RPMI8226 (cell line): ENCODE measurements around the gene TCFL5.
A peak's percentile ranks its signal among the peaks of the same experiment; 100 is the strongest.

Experiments
- DNase-seq: peaks from one replicate; pipeline ENCODE4 v3.0.0-alpha.2; 2015

Gene TCFL5

DNA sequence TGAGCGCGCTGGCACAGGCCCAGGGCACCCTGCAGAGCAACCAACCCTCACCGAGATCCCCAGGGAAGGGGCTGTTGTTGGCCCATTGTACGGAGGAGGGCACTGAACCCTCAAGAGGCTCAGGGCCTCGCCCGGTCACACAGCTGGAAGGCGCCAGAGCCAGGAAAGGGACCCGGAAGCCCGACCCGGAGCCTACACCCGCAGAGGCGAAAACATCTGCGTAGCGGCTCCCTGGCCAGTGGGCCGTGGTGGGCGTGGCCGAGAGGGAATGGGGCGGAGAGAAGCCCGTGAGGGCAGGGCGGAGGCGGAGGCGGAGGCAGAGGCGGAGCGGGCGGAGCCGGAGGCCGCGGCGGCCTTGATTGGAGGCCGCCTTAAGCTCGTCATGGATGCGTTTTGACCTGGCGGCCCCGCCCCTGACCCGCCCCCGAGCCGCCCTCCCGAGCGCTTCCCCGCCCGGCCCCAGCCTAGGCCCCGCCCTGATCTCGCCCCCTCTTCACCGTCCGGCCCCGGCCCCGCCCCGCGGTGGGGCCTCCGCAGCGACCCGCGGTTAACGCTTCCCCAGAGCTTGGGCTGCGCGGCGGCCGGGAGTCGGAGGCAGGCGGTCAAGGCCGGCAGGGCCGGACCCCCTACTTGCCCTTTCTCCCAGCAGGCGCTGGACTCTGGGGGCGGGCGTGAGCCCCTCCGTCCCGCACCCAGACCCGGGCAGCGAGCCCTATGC lies 67.5 kb downstream of the TCFL5 start:
- DNase-seq, result peak; percentile 98

DNA sequence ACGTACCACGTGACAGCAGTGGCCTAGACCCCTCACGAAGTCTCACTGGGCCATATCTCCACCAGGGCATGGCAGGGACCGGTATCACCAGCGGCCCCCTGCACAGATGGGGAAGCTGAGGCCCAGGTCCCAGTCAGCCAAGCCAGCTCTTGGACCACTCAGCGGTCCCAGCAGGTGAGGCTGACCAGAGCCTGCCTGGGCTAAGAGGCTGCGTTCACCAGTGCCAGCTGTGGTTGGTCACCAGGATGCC lies 67.9 kb downstream of the TCFL5 start:
- no peak for DNase-seq

DNA sequence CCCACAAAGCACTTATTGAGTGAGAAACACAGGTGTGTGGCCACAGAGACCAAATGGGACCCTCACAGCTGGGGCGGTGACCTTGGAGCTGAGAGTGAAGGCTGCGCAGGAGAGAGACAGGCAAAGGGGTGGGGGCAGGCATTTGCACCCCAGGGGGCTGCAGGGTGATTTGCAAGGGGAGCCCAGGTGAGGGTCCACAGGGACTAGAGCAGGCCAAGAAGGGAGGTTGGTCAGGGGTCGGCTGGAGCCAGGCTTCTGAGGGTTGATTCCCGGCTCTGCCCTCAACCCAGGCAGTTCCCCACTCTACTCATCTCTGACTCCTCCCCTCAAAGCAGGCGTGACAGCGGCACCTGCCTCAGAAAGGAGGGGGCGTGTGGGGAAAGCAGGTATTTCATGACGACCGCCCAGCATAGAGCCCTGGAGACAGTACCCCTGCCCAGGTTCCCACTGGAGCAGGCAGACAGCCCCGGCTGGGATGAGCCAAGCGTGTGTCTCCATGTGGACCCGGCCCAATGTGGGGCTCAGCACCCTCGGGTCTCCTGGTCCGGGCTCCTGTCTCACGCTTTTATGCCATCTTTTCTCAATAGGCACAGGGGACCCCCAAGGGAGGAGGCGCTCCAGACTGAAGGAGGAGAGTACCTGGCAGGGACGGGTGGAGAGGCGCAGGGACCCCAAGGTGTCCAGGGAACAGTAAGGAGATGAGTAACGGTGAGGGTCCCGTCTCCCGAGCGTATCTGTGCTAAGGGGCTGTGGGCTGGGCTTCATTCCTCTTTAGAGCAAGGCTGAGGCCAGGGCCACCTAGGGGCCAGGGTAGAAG lies 68.5 kb downstream of the TCFL5 start:
- DNase-seq, result no peak

DNA sequence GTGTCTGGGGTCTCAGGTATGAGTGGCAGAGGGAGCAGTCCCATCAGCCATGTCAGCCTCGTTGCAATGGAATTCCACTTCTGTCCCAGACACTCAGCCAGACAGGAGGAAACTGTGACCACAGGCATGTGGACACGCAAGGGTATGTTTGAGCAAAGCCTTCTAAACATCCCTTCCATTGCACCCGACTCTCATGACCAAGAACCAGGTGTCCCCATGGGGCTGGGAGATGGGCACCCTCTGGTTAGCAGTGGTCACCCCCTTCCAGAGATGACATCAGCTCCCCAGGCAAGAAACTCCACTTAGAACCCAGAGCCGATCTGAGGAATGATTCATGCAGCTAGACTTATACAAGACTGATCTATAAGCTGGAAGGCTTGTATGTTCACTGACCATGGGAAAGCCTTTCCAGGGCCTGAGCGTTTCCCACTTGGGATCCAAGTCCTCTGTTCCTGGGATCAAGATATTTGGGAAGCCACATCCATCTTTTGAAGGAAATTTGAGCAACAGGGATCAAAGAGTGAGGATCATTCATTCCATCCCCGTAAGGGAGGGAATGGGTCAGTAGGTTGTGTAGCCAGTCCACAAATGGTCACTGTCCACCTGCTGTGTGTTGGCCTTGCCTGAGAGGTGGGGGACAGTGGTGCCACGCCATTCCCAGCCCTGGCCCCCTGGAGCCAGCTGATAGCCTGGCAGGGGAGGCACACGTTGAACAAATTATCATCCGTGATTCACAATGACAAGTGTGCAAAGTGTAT lies 69.3 kb downstream of the TCFL5 start:
- DNase-seq, result no peak

DNA sequence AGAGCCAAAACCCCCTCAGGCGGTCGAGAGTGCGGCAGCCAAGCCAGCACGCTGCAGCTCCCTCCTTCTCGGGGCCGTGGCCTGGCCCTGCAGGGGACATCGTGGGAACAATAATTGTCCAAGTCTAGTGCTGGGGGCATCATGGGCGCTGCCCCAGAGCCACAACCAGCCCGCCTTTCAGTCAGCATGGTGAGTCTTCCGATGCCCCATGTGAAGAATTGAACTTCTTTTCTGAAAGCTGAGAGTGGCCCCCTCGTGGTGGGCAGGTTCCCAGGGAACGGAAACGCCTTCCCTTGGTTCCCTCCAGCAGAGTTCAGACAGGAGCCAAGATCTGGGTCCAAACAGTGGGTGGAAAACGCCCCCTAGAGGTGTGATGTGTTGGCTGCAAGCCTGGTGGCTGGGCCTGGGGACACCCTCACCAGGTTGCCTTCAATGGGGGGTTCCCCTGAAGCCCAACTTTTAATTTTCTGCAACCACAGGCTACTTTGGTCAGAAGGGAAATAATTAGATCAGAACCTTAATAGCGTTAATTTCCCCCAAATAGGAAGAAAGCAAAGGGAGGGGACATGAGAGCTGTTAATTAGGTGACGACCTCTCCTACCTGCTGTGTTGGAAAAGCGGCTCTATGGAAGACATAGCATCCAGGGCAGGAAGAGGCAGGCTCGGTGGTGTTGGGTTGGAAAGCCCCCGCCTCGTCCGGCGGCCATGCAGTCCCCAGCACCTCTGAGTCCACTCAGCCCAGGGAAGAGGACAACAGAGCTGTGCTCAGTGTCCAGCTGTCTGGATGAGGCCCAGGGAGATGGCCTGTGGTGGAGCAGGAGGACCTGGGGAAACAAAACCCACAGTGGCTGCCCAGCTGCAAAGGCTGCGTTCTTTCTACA lies 70.1 kb downstream of the TCFL5 start:
- peak; percentile 89 for DNase-seq
